ENCODE data around the gene RNF215. TPM values are rescaled to one million over a fixed set of nuclear protein-coding genes. Genes with fewer than 3 reads are reported as not detected.
A peak's percentile ranks its signal among the peaks of the same experiment; 100 is the strongest.

Gene RNF215
- total and polyA plus RNA-seq, 10 of the 15 experiments (the other 5 are each of a cell fraction or from before 2014, with no cell fraction given), result 0.31 to 7.6 (median 3.0) TPM; not detected in 1

GRCh38 chr22:30423959-30424533 is 36.8 kb upstream of the RNF215 start (continued):
- TF ChIP-seq ETV6 (conservative IDR thresholded peaks at IDR 0.05 in 1 of 2, IDR thresholded peaks at IDR 0.05 in 1 of 2; ENCODE audit: borderline replicate concordance in 1 of 2, low read depth in 1 of 2) (no peak), ZNF207 (IDR thresholded peaks at IDR 0.05; ENCODE audit: borderline replicate concordance) (no peak; the same call in 1 of the 2 replicates), RB1 (IDR thresholded peaks at IDR 0.05; ENCODE audit: borderline replicate concordance) (0 out of 2 replicates have a peak, but pooled peaks have one; percentile 50), DPF2 (IDR thresholded peaks at IDR 0.05) (no peak), KAT2A (conservative IDR thresholded peaks at IDR 0.05; ENCODE audit: control insufficient read depth, low read depth, low read length) (no peak), ELK1 (IDR thresholded peaks at IDR 0.05; ENCODE audit: low read depth, low read length) (0 out of 2 replicates have a peak, but pooled peaks have one; percentile 50), BCL11A (IDR thresholded peaks at IDR 0.05; ENCODE audit: low read depth, low read length) (no peak), ESRRA (IDR thresholded peaks at IDR 0.05; ENCODE audit: low read length) (0 out of 2 replicates have a peak, but pooled peaks have one; percentile 47), GATAD2B (conservative IDR thresholded peaks at IDR 0.05; ENCODE audit: low read depth) (peak; percentile 47), NRF1 (conservative IDR thresholded peaks at IDR 0.05; ENCODE audit: low read depth, low read length) (0 out of 2 replicates have a peak, but pooled peaks have one; percentile 41), YY1 (IDR thresholded peaks at IDR 0.05; ENCODE audit: low read depth, low read length) (peak; percentile 99), CUX1 (IDR thresholded peaks at IDR 0.05; ENCODE audit: insufficient replicate concordance, low read depth, low read length) (no peak), TAF1 (IDR thresholded peaks at IDR 0.05; ENCODE audit: borderline replicate concordance, low read depth, low read length) (peak; percentile 45; the same call in 1 of the 2 replicates), KLF5 (IDR thresholded peaks at IDR 0.05; ENCODE audit: partially characterized antibody) (peak; percentile 22), MEF2A (IDR thresholded peaks at IDR 0.05; ENCODE audit: insufficient read depth, low read depth, low read length) (no peak)
- TF ChIP-seq, protein P1, sequence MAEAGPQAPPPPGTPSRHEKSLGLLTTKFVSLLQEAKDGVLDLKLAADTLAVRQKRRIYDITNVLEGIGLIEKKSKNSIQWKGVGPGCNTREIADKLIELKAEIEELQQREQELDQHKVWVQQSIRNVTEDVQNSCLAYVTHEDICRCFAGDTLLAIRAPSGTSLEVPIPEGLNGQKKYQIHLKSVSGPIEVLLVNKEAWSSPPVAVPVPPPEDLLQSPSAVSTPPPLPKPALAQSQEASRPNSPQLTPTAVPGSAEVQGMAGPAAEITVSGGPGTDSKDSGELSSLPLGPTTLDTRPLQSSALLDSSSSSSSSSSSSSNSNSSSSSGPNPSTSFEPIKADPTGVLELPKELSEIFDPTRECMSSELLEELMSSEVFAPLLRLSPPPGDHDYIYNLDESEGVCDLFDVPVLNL (IDR thresholded peaks at IDR 0.05; ENCODE audit: low read depth, low read length), result no peak
- TF ChIP-seq, protein P2, sequence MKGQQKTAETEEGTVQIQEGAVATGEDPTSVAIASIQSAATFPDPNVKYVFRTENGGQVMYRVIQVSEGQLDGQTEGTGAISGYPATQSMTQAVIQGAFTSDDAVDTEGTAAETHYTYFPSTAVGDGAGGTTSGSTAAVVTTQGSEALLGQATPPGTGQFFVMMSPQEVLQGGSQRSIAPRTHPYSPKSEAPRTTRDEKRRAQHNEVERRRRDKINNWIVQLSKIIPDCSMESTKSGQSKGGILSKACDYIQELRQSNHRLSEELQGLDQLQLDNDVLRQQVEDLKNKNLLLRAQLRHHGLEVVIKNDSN (IDR thresholded peaks at IDR 0.05; ENCODE audit: borderline replicate concordance, extremely low read length, insufficient read depth, low read depth, low read length), result peak; percentile 90
- TF ChIP-seq, protein P3, sequence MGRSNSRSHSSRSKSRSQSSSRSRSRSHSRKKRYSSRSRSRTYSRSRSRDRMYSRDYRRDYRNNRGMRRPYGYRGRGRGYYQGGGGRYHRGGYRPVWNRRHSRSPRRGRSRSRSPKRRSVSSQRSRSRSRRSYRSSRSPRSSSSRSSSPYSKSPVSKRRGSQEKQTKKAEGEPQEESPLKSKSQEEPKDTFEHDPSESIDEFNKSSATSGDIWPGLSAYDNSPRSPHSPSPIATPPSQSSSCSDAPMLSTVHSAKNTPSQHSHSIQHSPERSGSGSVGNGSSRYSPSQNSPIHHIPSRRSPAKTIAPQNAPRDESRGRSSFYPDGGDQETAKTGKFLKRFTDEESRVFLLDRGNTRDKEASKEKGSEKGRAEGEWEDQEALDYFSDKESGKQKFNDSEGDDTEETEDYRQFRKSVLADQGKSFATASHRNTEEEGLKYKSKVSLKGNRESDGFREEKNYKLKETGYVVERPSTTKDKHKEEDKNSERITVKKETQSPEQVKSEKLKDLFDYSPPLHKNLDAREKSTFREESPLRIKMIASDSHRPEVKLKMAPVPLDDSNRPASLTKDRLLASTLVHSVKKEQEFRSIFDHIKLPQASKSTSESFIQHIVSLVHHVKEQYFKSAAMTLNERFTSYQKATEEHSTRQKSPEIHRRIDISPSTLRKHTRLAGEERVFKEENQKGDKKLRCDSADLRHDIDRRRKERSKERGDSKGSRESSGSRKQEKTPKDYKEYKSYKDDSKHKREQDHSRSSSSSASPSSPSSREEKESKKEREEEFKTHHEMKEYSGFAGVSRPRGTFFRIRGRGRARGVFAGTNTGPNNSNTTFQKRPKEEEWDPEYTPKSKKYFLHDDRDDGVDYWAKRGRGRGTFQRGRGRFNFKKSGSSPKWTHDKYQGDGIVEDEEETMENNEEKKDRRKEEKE (IDR thresholded peaks at IDR 0.05), result no peak

All from GM12878 (cell line).